ENCODE measurements around the gene KAT14. TPM values are rescaled to one million over a fixed set of nuclear protein-coding genes. Genes with fewer than 3 reads are reported as not detected.
"Not testable (repeated sequence)": the region's sequence is repeated elsewhere in the genome, so short reads cannot be mapped to it uniquely, and the experiment has no call there.

Gene KAT14
- total RNA-seq, 1 donor from 2014 or later = 8.4 TPM

DNA sequence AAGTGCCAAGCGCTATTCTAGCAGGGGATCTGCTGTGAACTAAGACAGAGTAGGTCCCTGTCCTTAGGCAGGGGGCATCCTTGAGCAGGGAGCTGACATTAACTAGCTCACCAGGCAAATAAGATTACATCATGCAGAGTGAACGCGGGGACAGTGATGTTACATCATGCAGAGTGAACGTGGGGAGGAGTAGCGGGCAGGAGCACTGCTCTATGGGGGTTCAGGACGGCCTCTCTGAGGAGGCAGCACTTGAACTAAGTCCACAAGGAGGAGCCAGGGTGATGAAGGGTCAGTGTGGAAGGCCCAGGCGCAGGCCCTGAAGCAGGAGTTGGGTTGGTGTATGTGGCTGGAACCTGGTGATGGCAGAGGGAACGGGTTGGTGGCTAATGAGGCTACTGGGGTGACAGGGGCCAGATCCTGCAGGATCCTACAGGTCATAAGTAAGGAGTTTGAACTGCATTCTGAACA, 38.7 kb downstream of the KAT14 start:
- no peak overlapping the region for H2AFZ ChIP-seq (ENCODE audit: low read depth, low read length)
- TF ChIP-seq, protein P1, sequence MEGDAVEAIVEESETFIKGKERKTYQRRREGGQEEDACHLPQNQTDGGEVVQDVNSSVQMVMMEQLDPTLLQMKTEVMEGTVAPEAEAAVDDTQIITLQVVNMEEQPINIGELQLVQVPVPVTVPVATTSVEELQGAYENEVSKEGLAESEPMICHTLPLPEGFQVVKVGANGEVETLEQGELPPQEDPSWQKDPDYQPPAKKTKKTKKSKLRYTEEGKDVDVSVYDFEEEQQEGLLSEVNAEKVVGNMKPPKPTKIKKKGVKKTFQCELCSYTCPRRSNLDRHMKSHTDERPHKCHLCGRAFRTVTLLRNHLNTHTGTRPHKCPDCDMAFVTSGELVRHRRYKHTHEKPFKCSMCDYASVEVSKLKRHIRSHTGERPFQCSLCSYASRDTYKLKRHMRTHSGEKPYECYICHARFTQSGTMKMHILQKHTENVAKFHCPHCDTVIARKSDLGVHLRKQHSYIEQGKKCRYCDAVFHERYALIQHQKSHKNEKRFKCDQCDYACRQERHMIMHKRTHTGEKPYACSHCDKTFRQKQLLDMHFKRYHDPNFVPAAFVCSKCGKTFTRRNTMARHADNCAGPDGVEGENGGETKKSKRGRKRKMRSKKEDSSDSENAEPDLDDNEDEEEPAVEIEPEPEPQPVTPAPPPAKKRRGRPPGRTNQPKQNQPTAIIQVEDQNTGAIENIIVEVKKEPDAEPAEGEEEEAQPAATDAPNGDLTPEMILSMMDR (IDR thresholded peaks at IDR 0.05; ENCODE audit: insufficient read depth, low read depth, low read length) = no peak
- TF ChIP-seq EZH2 (IDR thresholded peaks at IDR 0.05; ENCODE audit: insufficient read depth, low read length) = no peak
- no peak overlapping the region for H3K27ac ChIP-seq (ENCODE audit: low read depth, low read length)
- H3K9me3 ChIP-seq (ENCODE audit: insufficient read depth, low read depth, low read length) = no peaks in the 10 kb centered on the region
- Mint-ChIP-seq H3K27ac (ENCODE audit: unreplicated experiment) (peak overlapping the region; percentile 42), H3K4me3 (ENCODE audit: unreplicated experiment) (no peak overlapping the region), H3K9me3 (ENCODE audit: unreplicated experiment) (peaks cover 14% of the 10 kb centered on the region), H3K4me1 (ENCODE audit: low read depth, unreplicated experiment) (no peaks in the 10 kb centered on the region), H3K27me3 (ENCODE audit: low read depth, unreplicated experiment) (no peaks in the 10 kb centered on the region), H3K36me3 (ENCODE audit: low read depth, unreplicated experiment) (peaks cover 32% of the 10 kb centered on the region)
- no peak for FAIRE-seq
- no peaks in the 10 kb centered on the region for H3K27me3 ChIP-seq (ENCODE audit: insufficient read depth, low read length)
- H3K4me1 ChIP-seq (ENCODE audit: insufficient read depth, low read length) = no peaks in the 10 kb centered on the region
- H3K4me2 ChIP-seq (ENCODE audit: low read length) = no peak overlapping the region
- H3K79me2 ChIP-seq (ENCODE audit: insufficient read depth, low read length) = peaks cover 4% of the 10 kb centered on the region
- no peak overlapping the region for H3K4me3 ChIP-seq (ENCODE audit: insufficient read depth, low read depth, low read length)
- peaks cover 3% of the 10 kb centered on the region for H3K36me3 ChIP-seq (ENCODE audit: insufficient read depth, low read length)
- DNase-seq (ENCODE audit: low read depth) = no peak
- no peak overlapping the region for H3K9ac ChIP-seq (ENCODE audit: low read length)
- peaks cover 6% of the 10 kb centered on the region for H4K20me1 ChIP-seq (ENCODE audit: insufficient read depth, low read length)

- DNase-seq (ENCODE audit: low read depth); H3K4me1 Mint-ChIP-seq (ENCODE audit: low read depth, unreplicated experiment); H3K4me2 ChIP-seq (ENCODE audit: low read length); H4K20me1 ChIP-seq (ENCODE audit: insufficient read depth, low read length); FAIRE-seq; H3K4me3 ChIP-seq (ENCODE audit: insufficient read depth, low read depth, low read length); H3K9me3 ChIP-seq (ENCODE audit: insufficient read depth, low read depth, low read length); H3K27ac ChIP-seq (ENCODE audit: low read depth, low read length); H3K27ac Mint-ChIP-seq (ENCODE audit: unreplicated experiment); H2AFZ ChIP-seq (ENCODE audit: low read depth, low read length); H3K27me3 ChIP-seq (ENCODE audit: insufficient read depth, low read length); H3K9ac ChIP-seq (ENCODE audit: low read length); H3K27me3 Mint-ChIP-seq (ENCODE audit: low read depth, unreplicated experiment); H3K79me2 ChIP-seq (ENCODE audit: insufficient read depth, low read length); H3K4me1 ChIP-seq (ENCODE audit: insufficient read depth, low read length); H3K4me3 Mint-ChIP-seq (ENCODE audit: unreplicated experiment): not testable (repeated sequence)
- H3K36me3 Mint-ChIP-seq (ENCODE audit: low read depth, unreplicated experiment) = peaks cover 38% of the 10 kb centered on the region
- peaks cover 14% of the 10 kb centered on the region for H3K9me3 Mint-ChIP-seq (ENCODE audit: unreplicated experiment)
- H3K36me3 ChIP-seq (ENCODE audit: insufficient read depth, low read length) = peaks cover 15% of the 10 kb centered on the region
These were observed 42.7 kb downstream of the KAT14 start for GRCh38 chr20:18180366-18180765.

DNA sequence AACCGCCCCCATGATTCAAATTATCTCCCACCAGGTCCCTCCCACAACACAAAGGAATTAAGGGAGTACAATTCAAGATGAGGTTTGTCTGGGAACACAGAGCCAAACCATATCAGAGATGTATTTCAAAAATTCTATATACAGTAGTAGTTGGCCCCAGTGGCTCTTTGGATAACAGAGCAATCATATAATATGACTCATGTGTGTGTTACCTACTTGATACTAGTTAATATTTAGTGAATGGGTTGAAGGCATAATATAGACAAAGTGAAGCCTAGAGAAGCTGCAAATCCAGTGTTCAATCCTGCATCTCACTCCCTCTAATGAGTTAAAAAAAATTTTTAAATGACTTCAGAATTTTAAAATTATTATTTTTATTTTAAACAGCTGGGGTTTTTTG, 43.2 kb downstream of the KAT14 start:
- Histone ChIP-seq H3K4me3 (ENCODE audit: insufficient read depth, low read depth, low read length) (no peak overlapping the region), H3K27me3 (ENCODE audit: insufficient read depth, low read length) (no peaks in the 10 kb centered on the region), H2AFZ (ENCODE audit: low read depth, low read length) (no peak overlapping the region), H3K27ac (ENCODE audit: low read depth, low read length) (no peak overlapping the region), H3K9me3 (ENCODE audit: insufficient read depth, low read depth, low read length) (no peaks in the 10 kb centered on the region), H3K4me1 (ENCODE audit: insufficient read depth, low read length) (no peaks in the 10 kb centered on the region), H3K9ac (ENCODE audit: low read length) (no peak overlapping the region), H3K36me3 (ENCODE audit: insufficient read depth, low read length) (peaks cover 15% of the 10 kb centered on the region), H3K4me2 (ENCODE audit: low read length) (no peak overlapping the region), H4K20me1 (ENCODE audit: insufficient read depth, low read length) (no peaks in the 10 kb centered on the region), H3K79me2 (ENCODE audit: insufficient read depth, low read length) (no peaks in the 10 kb centered on the region)
- Mint-ChIP-seq H3K36me3 (ENCODE audit: low read depth, unreplicated experiment) (peaks cover 38% of the 10 kb centered on the region), H3K4me1 (ENCODE audit: low read depth, unreplicated experiment) (no peaks in the 10 kb centered on the region), H3K27ac (ENCODE audit: unreplicated experiment) (no peak overlapping the region), H3K27me3 (ENCODE audit: low read depth, unreplicated experiment) (no peaks in the 10 kb centered on the region), H3K9me3 (ENCODE audit: unreplicated experiment) (peaks cover 14% of the 10 kb centered on the region), H3K4me3 (ENCODE audit: unreplicated experiment) (no peak overlapping the region)
- no peak for DNase-seq (ENCODE audit: low read depth)
- FAIRE-seq = no peak
- TF ChIP-seq, protein P1 (IDR thresholded peaks at IDR 0.05; ENCODE audit: insufficient read depth, low read depth, low read length) = no peak
- no peak for TF ChIP-seq EZH2 (IDR thresholded peaks at IDR 0.05; ENCODE audit: insufficient read depth, low read length)

Data from astrocyte (in vitro differentiated cells and primary cell).